ENCODE measurements around the gene RAPGEF2.

GRCh38 chr4:159368320-159368719 is 265.4 kb downstream of the RAPGEF2 start:
- TF ChIP-seq YY1 (IDR thresholded peaks at IDR 0.05; ENCODE audit: insufficient read depth, insufficient read length) (no peak), ZNF274 (IDR thresholded peaks at IDR 0.05; ENCODE audit: low read depth, low read length) (no peak)
